Measurements from ENCODE around the gene SYT17. TPM values are rescaled to one million over a fixed set of nuclear protein-coding genes. Genes with fewer than 3 reads are reported as not detected.

The SYT17 gene
- total RNA-seq, 1 experiment from 2014 or later, result 10.6 TPM

Other genes with a start within 250 kb of the SYT17 start
- 36.2 and 41.1 TPM in 2 replicates for gene SMG1, start 241.8 kb upstream of the SYT17 start, total RNA-seq (2014; rRNA removed; shearing (Covaris generic))
- gene TMC7, start 184.3 kb upstream of the SYT17 start, total RNA-seq (2014; rRNA removed; shearing (Covaris generic)), result 0.34 and 0.43 TPM in 2 replicates
- gene COQ7, start 100.6 kb upstream of the SYT17 start, total RNA-seq (2014; rRNA removed; shearing (Covaris generic)), result 16.8 and 21.5 TPM in 2 replicates
- gene ITPRIPL2, start 54.3 kb upstream of the SYT17 start, total RNA-seq (2014; rRNA removed; shearing (Covaris generic)), result 3.5 and 3.6 TPM in 2 replicates
- gene CLEC19A, start 117.5 kb downstream of the SYT17 start, total RNA-seq (2014; rRNA removed; shearing (Covaris generic)), result not detected in 2 replicates
- not detected in 2 replicates for gene TMC5, start 249.6 kb downstream of the SYT17 start, total RNA-seq (2014; rRNA removed; shearing (Covaris generic))